ENCODE data around the gene LRWD1. TPM values are rescaled to one million over a fixed set of nuclear protein-coding genes. Genes with fewer than 3 reads are reported as not detected.

The LRWD1 gene
- total and polyA plus RNA-seq, 12 donors: 7.3 to 48.9 (median 24.4) TPM

DNA sequence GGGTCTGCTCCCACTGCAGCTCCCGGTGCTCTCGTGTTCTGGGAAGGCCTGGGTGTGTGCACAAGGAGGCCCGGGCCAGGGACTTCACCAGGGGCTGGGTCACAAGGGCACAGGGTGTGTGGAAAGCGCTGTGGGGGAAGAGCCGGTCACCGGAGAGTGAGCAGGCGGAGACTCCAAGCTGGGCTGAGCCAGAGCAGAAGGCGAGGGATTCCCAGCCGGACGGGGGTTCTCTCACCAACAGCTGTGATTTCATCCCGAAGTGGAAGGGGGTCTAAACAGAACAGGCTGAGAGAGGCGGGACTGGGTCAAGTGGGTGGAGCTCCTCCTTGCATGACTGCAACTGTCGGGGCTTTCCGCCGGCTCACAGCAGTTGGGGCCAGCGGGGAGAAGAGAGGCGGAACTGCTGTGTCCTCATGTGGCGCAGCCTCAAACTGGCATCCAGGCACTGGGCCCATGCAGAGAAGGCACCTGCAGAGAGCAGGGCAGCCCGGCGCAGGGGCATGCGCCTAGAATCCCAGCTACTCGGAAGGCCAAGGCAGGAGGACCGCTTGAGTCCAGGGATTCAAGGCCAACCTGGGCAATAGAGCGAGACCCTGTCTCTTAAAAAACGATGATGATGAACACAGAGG lies 39.0 kb upstream of the LRWD1 start:
- Histone ChIP-seq H3K4me1 (replicated peaks in 1 of 2) (no peaks in the 10 kb centered on the region), H3K9me3 (replicated peaks in 1 of 3) (no peaks in the 10 kb centered on the region), H3K27me3 (no peaks in the 10 kb centered on the region), H3K36me3 (replicated peaks in 1 of 2) (peaks cover 0 to 46% of the 10 kb centered on the region in 2 donors), H3K27ac (peak overlapping the region in 3 of 5 donors; percentile 16 to 75 (median 68)), H3K4me3 (no peak overlapping the region)
- intact Hi-C loops (cut with DNase I): no loop called here
- no peak for TF ChIP-seq CTCF (IDR thresholded peaks at IDR 0.05)
- TF ChIP-seq POLR2A (IDR thresholded peaks at IDR 0.05): no peak
- peak in 4 of 7 donors; percentile 38 to 67 (median 44) for DNase-seq
- 62 to 83% (median 69%) methylated on average over 16 to 25 of the region's 25 CpGs for WGBS, 4 donors

DNA sequence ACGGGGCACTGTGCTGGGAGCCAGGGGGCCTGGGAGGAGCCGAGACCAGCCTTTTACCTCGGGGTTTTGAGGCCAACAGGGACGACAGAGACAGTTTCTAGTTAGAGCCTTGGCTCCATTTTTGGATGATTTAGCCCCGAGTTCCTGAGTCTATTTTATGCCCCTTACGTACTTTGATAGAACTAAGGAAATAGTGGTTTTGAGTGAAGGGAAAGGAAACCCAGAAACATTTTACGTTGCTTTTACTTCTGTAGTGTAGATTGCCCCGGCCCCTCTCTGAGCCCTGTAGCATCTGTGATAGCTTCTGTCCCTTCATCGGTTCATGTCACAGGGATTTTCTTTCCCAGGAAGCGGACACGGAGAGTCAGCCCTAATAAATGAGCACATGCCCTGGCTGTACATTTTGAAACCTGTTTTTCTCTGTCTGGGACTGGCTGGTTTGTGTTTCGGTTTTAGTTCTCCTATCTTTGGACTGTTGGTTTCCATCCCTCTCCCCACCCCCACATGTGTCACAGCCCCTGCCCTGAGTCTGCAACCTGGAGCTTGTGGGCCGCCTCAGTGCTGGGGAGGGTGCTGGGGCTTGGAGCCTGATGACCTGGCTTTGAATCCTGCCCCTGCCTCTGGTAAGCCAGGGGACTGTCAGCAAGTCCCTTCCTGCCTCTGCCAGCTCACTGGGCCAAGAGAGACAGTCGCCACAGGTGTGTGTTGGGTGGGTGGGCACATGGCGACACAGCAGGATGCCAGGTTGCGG lies 38.3 kb upstream of the LRWD1 start:
- DNase-seq: no peak
- Histone ChIP-seq H3K4me1 (replicated peaks in 1 of 2) (peaks cover 0 to 5% of the 10 kb centered on the region in 2 donors), H3K4me3 (no peak overlapping the region), H3K9me3 (replicated peaks in 1 of 3) (no peaks in the 10 kb centered on the region), H3K27ac (peak overlapping the region in 3 of 5 donors; percentile 16 to 75 (median 68)), H3K27me3 (no peaks in the 10 kb centered on the region), H3K36me3 (replicated peaks in 1 of 2) (peaks cover 0 to 39% of the 10 kb centered on the region in 2 donors)
- intact Hi-C loops (cut with DNase I): no loop called here
- no peak for TF ChIP-seq CTCF (IDR thresholded peaks at IDR 0.05)
- no peak for TF ChIP-seq POLR2A (IDR thresholded peaks at IDR 0.05)
- 77 to 82% (median 80%) methylated on average over 16 of the region's 16 CpGs for WGBS, 4 donors

GRCh38 chr7:102427019-102427405 lies 37.8 kb upstream of the LRWD1 start:
- H3K4me3 ChIP-seq: no peak overlapping the region
- no peaks in the 10 kb centered on the region for H3K27me3 ChIP-seq
- intact Hi-C loops (cut with DNase I): no loop called here
- no peak for DNase-seq
- no peak for TF ChIP-seq CTCF (IDR thresholded peaks at IDR 0.05)
- TF ChIP-seq POLR2A (IDR thresholded peaks at IDR 0.05): no peak
- peaks cover 0 to 35% of the 10 kb centered on the region in 2 donors for H3K36me3 ChIP-seq (replicated peaks in 1 of 2)
- H3K27ac ChIP-seq: peak overlapping the region in 1 of 5 donors; percentile 75
- H3K9me3 ChIP-seq (replicated peaks in 1 of 3): no peaks in the 10 kb centered on the region
- H3K4me1 ChIP-seq (replicated peaks in 1 of 2): peaks cover 3 to 10% of the 10 kb centered on the region in 2 donors
- WGBS, 4 donors: 77 to 85% (median 84%) methylated on average over 5 of the region's 5 CpGs

DNA sequence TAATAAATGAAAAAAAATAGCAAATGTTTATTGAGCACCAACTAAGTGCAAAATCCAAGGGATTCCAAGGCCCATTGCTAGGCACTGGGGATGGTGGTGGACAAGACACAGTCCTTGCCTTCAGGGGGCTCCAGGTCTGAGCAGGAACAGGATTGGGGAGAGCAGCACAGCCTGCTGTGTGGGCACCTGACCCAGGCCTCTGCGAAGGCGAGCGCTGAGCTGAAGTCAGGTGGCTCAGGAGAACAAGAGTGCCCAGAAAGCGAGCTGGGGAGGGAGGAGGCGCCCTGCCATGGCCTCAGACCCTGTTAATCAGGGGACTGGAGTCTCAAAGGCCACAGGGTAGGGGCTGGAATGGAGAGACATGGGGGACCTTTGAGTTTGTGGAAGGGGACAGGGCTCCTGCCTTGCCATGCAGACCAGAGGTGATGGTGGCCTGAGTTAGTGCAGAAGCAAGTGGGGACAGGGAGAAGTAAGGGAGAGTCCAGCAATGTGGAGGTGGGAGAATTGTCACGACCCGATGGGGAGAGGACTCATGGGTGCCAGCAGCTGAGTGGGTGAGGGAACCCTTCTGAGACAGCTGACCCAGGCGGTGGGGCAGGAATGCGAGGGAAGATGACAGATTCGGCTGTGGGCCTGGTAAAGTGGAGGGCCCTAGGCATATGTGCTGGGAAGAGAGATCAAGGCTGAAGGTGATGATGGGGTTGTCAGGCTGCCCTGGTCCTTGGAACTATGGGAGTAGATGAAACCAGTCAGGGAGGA lies 35.5 kb upstream of the LRWD1 start:
- TF ChIP-seq CTCF (IDR thresholded peaks at IDR 0.05) (no peak), POLR2A (IDR thresholded peaks at IDR 0.05) (no peak)
- intact Hi-C loops (cut with DNase I): no loop called here
- Histone ChIP-seq H3K4me3 (no peak overlapping the region), H3K27ac (no peak overlapping the region), H3K36me3 (replicated peaks in 1 of 2) (peaks cover 0 to 32% of the 10 kb centered on the region in 2 donors), H3K9me3 (replicated peaks in 1 of 3) (no peaks in the 10 kb centered on the region), H3K27me3 (no peaks in the 10 kb centered on the region), H3K4me1 (replicated peaks in 1 of 2) (peaks cover 13 to 27% of the 10 kb centered on the region in 2 donors)
- 91 to 98% (median 95%) methylated on average over 10 of the region's 10 CpGs for WGBS, 4 donors
- no peak for DNase-seq
